ENCODE measurements around the gene SMCHD1. TPM values are rescaled to one million over a fixed set of nuclear protein-coding genes. Genes with fewer than 3 reads are reported as not detected.
"Not testable (repeated sequence)": the region's sequence is repeated elsewhere in the genome, so short reads cannot be mapped to it uniquely, and the experiment has no call there.

SMCHD1 gene
- total RNA-seq, 1 donor from 2014 or later: 54.1 TPM

GRCh38 chr18:2719040-2719439 is 63.5 kb downstream of the SMCHD1 start:
- no peak overlapping the region for H3K4me3 ChIP-seq
- no peaks in the 10 kb centered on the region for H3K27me3 ChIP-seq
- intact Hi-C loops (cut with DNase I): no loop called here
- TF ChIP-seq CTCF (IDR thresholded peaks at IDR 0.05): no peak
- no peak for DNase-seq
- no peaks in the 10 kb centered on the region for H3K4me1 ChIP-seq
- H3K27ac ChIP-seq: no peak overlapping the region
- H3K9me3 ChIP-seq: no peaks in the 10 kb centered on the region
- ATAC-seq: no peak
- H3K36me3 ChIP-seq: peaks cover 89% of the 10 kb centered on the region

- no peak for ATAC-seq
- no peaks in the 10 kb centered on the region for H3K4me1 ChIP-seq
- DNase-seq: no peak
- H3K9me3 ChIP-seq: no peaks in the 10 kb centered on the region
- H3K36me3 ChIP-seq: peaks cover 94% of the 10 kb centered on the region
- H3K27ac ChIP-seq: no peak overlapping the region
- no peak for TF ChIP-seq CTCF (IDR thresholded peaks at IDR 0.05)
- intact Hi-C loops (cut with DNase I): no loop called here
- no peak overlapping the region for H3K4me3 ChIP-seq
- no peaks in the 10 kb centered on the region for H3K27me3 ChIP-seq
These were observed 67.7 kb downstream of the SMCHD1 start for GRCh38 chr18:2723207-2723606.

- TF ChIP-seq CTCF (IDR thresholded peaks at IDR 0.05): no peak
- DNase-seq: no peak
- Histone ChIP-seq H3K27ac (no peak overlapping the region), H3K9me3 (no peaks in the 10 kb centered on the region), H3K4me3 (no peak overlapping the region), H3K36me3 (peaks cover 96% of the 10 kb centered on the region), H3K27me3 (no peaks in the 10 kb centered on the region), H3K4me1 (no peaks in the 10 kb centered on the region)
- no peak for ATAC-seq
- intact Hi-C loops (cut with DNase I): no loop called here
These were observed 74.2 kb downstream of the SMCHD1 start for GRCh38 chr18:2729757-2730156.

- intact Hi-C loops (cut with DNase I): no loop called here
- no peak for TF ChIP-seq CTCF (IDR thresholded peaks at IDR 0.05)
- no peak overlapping the region for H3K27ac ChIP-seq
- peaks cover 81% of the 10 kb centered on the region for H3K36me3 ChIP-seq
- ATAC-seq (no peak), DNase-seq (no peak)
- no peak overlapping the region for H3K4me3 ChIP-seq
- no peaks in the 10 kb centered on the region for H3K9me3 ChIP-seq
- H3K4me1 ChIP-seq: no peaks in the 10 kb centered on the region
- no peaks in the 10 kb centered on the region for H3K27me3 ChIP-seq
These were observed 81.3 kb downstream of the SMCHD1 start for GRCh38 chr18:2736823-2737222.

GRCh38 chr18:2740082-2740481 is 84.6 kb downstream of the SMCHD1 start:
- H3K36me3 ChIP-seq: peaks cover 81% of the 10 kb centered on the region
- H3K9me3 ChIP-seq; DNase-seq; H3K27me3 ChIP-seq; H3K4me1 ChIP-seq; ATAC-seq; H3K4me3 ChIP-seq; intact Hi-C loops (cut with DNase I); H3K27ac ChIP-seq: not testable (repeated sequence)

- H3K4me3 ChIP-seq: no peak overlapping the region
- TF ChIP-seq CTCF (IDR thresholded peaks at IDR 0.05): no peak
- no peaks in the 10 kb centered on the region for H3K27me3 ChIP-seq
- no peaks in the 10 kb centered on the region for H3K4me1 ChIP-seq
- no peak for DNase-seq
- H3K36me3 ChIP-seq: peaks cover 90% of the 10 kb centered on the region
- no peak overlapping the region for H3K27ac ChIP-seq
- H3K9me3 ChIP-seq: no peaks in the 10 kb centered on the region
- intact Hi-C loops (cut with DNase I): no loop called here
- ATAC-seq: no peak
These were observed 90.7 kb downstream of the SMCHD1 start for GRCh38 chr18:2746274-2746673.
